ENCODE results near the gene MARCHF3. TPM values are rescaled to one million over a fixed set of nuclear protein-coding genes. Genes with fewer than 3 reads are reported as not detected.

Gene MARCHF3
- total and polyA plus RNA-seq, 2 of the 13 experiments (the other 11 are each of a cell fraction or from before 2014, with no cell fraction given) = 4.8 to 11.9 TPM

DNA sequence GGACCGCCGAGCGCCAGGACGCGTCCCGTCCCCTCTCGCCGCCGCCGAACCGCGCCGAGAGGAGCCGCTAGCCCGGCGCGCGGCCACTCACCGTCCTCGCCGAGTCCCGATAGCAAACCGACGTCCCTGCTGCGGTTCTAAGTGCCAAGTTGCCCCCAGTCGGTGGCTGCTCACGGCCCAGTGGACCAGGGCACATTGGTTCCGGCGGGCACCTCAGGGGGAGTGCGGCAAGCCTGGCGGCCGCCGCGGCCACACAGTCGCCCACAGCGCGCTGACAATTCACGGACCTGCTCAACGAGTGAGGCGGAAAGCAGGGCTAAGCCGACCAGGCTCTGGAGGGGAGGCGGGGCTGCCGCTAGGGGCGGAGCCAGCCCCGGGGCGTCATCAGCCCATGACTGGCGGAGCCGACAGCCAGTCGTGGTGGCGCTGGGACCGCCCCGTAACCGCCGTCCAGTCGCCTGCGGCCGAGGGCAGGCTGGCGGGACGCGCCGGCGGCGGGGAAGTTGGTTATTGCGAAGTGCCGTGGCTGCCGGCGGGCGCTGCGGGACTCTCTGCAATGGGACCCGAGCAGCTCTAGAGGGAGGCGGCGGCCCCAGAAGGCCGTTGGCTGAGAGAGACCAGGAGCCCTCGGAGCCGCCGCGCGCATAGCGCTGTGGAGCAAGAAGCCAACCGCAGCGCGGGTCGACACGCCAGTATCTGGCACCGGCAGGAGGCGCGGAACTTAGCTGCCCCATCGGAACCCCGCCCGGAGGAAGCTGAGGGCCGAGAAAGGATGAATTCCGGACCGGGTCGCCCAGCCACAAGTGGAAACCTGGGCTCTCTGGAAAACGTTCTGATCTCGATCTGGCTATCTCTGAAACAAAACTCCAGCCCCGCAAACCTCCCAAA, at the start of gene MARCHF3 (continued):
- TF ChIP-seq, protein P1, sequence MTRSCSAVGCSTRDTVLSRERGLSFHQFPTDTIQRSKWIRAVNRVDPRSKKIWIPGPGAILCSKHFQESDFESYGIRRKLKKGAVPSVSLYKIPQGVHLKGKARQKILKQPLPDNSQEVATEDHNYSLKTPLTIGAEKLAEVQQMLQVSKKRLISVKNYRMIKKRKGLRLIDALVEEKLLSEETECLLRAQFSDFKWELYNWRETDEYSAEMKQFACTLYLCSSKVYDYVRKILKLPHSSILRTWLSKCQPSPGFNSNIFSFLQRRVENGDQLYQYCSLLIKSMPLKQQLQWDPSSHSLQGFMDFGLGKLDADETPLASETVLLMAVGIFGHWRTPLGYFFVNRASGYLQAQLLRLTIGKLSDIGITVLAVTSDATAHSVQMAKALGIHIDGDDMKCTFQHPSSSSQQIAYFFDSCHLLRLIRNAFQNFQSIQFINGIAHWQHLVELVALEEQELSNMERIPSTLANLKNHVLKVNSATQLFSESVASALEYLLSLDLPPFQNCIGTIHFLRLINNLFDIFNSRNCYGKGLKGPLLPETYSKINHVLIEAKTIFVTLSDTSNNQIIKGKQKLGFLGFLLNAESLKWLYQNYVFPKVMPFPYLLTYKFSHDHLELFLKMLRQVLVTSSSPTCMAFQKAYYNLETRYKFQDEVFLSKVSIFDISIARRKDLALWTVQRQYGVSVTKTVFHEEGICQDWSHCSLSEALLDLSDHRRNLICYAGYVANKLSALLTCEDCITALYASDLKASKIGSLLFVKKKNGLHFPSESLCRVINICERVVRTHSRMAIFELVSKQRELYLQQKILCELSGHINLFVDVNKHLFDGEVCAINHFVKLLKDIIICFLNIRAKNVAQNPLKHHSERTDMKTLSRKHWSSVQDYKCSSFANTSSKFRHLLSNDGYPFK (CRISPR knock-in tag; IDR thresholded peaks at IDR 0.05; ENCODE audit: borderline replicate concordance) = 0 out of 2 replicates have a peak, but pooled peaks have one; percentile 35
- TF ChIP-seq MAFF (IDR thresholded peaks at IDR 0.05; ENCODE audit: low read depth, low read length) (no peak), ZFP90 (CRISPR knock-in tag; IDR thresholded peaks at IDR 0.05; ENCODE audit: borderline replicate concordance) (peak; percentile 61; the same call in 1 of the 2 replicates), YEATS4 (CRISPR knock-in tag; IDR thresholded peaks at IDR 0.05; ENCODE audit: borderline replicate concordance) (no peak), ZNF333 (CRISPR knock-in tag; IDR thresholded peaks at IDR 0.05; ENCODE audit: borderline replicate concordance) (no peak; the same call in 1 of the 2 replicates), TAF15 (IDR thresholded peaks at IDR 0.05; ENCODE audit: low read depth, low read length, poor library complexity, severe bottlenecking) (no peak), FIP1L1 (IDR thresholded peaks at IDR 0.05; ENCODE audit: borderline replicate concordance, insufficient read depth, low read depth, low read length) (no peak), ZNF652 (CRISPR knock-in tag; IDR thresholded peaks at IDR 0.05; ENCODE audit: borderline replicate concordance, low read depth) (no peak), HDAC2 (CRISPR knock-in tag; IDR thresholded peaks at IDR 0.05) (no peak; the same call in 1 of the 2 replicates), HMGA1 (CRISPR knock-in tag; conservative IDR thresholded peaks at IDR 0.05) (no peak), NFKB2 (CRISPR knock-in tag; IDR thresholded peaks at IDR 0.05; ENCODE audit: borderline replicate concordance) (peak; percentile 38; the same call in 1 of the 2 replicates), ZNF660 (CRISPR knock-in tag; IDR thresholded peaks at IDR 0.05; ENCODE audit: borderline replicate concordance, low read depth) (no peak), HOXA9 (CRISPR knock-in tag; IDR thresholded peaks at IDR 0.05; ENCODE audit: borderline replicate concordance) (peak; percentile 87; the same call in 1 of the 2 replicates), ZNF331 (CRISPR knock-in tag; IDR thresholded peaks at IDR 0.05) (peak; percentile 85), ZNF484 (CRISPR knock-in tag; IDR thresholded peaks at IDR 0.05; ENCODE audit: borderline replicate concordance, low read depth) (no peak), RFXANK (CRISPR knock-in tag; IDR thresholded peaks at IDR 0.05) (no peak), ZNF775 (CRISPR knock-in tag; IDR thresholded peaks at IDR 0.05; ENCODE audit: borderline replicate concordance) (no peak), MXI1 (IDR thresholded peaks at IDR 0.05; ENCODE audit: borderline replicate concordance, low read depth, low read length) (peak; percentile 23; the same call in 1 of the 3 replicates), SRSF4 (IDR thresholded peaks at IDR 0.05; ENCODE audit: low read depth, low read length, poor library complexity, severe bottlenecking) (no peak)
- TF ChIP-seq, protein P2, sequence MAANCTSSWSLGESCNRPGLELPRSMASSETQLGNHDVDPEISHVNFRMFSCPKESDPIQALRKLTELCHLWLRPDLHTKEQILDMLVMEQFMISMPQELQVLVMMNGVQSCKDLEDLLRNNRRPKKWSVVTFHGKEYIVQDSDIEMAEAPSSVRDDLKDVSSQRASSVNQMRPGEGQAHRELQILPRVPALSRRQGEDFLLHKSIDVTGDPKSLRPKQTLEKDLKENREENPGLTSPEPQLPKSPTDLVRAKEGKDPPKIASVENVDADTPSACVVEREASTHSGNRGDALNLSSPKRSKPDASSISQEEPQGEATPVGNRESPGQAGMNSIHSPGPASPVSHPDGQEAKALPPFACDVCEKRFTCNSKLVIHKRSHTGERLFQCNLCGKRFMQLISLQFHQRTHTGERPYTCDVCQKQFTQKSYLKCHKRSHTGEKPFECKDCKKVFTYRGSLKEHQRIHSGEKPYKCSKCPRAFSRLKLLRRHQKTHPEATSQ (CRISPR knock-in tag; IDR thresholded peaks at IDR 0.05; ENCODE audit: borderline replicate concordance) = peak; percentile 55; the same call in 1 of the 2 replicates
- TF ChIP-seq, protein P3, sequence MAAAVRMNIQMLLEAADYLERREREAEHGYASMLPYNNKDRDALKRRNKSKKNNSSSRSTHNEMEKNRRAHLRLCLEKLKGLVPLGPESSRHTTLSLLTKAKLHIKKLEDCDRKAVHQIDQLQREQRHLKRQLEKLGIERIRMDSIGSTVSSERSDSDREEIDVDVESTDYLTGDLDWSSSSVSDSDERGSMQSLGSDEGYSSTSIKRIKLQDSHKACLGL (CRISPR knock-in tag; IDR thresholded peaks at IDR 0.05) = peak; percentile 63
- TF ChIP-seq, protein P4, sequence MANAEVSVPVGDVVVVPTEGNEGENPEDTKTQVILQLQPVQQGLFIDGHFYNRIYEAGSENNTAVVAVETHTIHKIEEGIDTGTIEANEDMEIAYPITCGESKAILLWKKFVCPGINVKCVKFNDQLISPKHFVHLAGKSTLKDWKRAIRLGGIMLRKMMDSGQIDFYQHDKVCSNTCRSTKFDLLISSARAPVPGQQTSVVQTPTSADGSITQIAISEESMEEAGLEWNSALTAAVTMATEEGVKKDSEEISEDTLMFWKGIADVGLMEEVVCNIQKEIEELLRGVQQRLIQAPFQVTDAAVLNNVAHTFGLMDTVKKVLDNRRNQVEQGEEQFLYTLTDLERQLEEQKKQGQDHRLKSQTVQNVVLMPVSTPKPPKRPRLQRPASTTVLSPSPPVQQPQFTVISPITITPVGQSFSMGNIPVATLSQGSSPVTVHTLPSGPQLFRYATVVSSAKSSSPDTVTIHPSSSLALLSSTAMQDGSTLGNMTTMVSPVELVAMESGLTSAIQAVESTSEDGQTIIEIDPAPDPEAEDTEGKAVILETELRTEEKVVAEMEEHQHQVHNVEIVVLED (CRISPR knock-in tag; IDR thresholded peaks at IDR 0.05; ENCODE audit: borderline replicate concordance) = peak; percentile 79; the same call in 1 of the 2 replicates
